HG03558 (cell line): ENCODE results near the gene NRP2.

Source experiments
- ATAC-seq: cut with Tn5 transposase; IDR thresholded peaks from one replicate; pipeline ENCODE4 v1.9.1; 2021; ENCODE audit warnings: moderate number of reproducible peaks; ENCODE audit not compliant: unreplicated experiment; ENCODE audit errors: extremely low read depth

Gene NRP2

GRCh38 chr2:205835251-205835791, 153.0 kb downstream of the NRP2 start:
- ATAC-seq = no peak

GRCh38 chr2:205835923-205836322, 153.6 kb downstream of the NRP2 start:
- ATAC-seq = no peak

- ATAC-seq = no peak
Measured at GRCh38 chr2:205836477-205837221, 154.3 kb downstream of the NRP2 start.

GRCh38 chr2:205837663-205838062, 155.4 kb downstream of the NRP2 start:
- no peak for ATAC-seq

- no peak for ATAC-seq
Measured at GRCh38 chr2:205845446-205845845, 163.1 kb downstream of the NRP2 start.
